OCI-LY1 (cell line): ENCODE measurements around the gene SRPRA.

Experiments used
- EZH2 ChIP-seq: fragments of 200-600 bp; sonication (generic), shearing (Covaris generic); IDR thresholded peaks from 2 replicates; pipeline ENCODE4 v1.8.0; 2017; ENCODE audit warnings: borderline replicate concordance, mixed run types, mild to moderate bottlenecking, antibody characterized with exemption, low read length, moderate library complexity, mixed read lengths
- TF ChIP-seq, protein P1 (sequence below): fragments of 200-600 bp; sonication (generic), shearing (Covaris generic); IDR thresholded peaks from 2 replicates; pipeline ENCODE4 v1.5.1; 2017; ENCODE audit warnings: mild to moderate bottlenecking, antibody characterized with exemption, low read length, moderate library complexity, mixed read lengths

DNA sequence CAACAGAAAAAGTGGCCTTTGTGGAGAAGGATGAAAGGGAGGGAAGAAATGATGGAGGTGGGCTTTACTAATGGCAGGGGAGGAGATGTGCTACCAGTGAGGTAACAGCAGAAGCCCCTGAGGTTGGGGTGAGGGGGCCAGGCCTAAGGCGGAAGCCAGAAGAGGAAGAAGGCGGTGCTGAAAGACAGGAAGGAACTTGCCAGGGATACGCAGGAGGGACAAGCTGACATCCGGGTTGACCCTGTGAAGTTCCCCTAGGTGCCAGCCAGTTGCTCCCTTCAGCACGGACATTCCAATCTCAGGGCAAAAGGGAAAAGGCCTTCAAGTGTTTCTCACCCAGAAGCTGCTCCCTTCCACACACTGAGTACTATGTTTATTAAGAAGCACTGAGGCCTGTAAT is 11.9 kb upstream of the SRPRA start:
- TF ChIP-seq, protein P1, sequence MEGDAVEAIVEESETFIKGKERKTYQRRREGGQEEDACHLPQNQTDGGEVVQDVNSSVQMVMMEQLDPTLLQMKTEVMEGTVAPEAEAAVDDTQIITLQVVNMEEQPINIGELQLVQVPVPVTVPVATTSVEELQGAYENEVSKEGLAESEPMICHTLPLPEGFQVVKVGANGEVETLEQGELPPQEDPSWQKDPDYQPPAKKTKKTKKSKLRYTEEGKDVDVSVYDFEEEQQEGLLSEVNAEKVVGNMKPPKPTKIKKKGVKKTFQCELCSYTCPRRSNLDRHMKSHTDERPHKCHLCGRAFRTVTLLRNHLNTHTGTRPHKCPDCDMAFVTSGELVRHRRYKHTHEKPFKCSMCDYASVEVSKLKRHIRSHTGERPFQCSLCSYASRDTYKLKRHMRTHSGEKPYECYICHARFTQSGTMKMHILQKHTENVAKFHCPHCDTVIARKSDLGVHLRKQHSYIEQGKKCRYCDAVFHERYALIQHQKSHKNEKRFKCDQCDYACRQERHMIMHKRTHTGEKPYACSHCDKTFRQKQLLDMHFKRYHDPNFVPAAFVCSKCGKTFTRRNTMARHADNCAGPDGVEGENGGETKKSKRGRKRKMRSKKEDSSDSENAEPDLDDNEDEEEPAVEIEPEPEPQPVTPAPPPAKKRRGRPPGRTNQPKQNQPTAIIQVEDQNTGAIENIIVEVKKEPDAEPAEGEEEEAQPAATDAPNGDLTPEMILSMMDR: no peak
- TF ChIP-seq EZH2: no peak
